PC-9 (cell line): ENCODE data around the gene MITF. TPM values are rescaled to one million over a fixed set of nuclear protein-coding genes. Genes with fewer than 3 reads are reported as not detected.

Experiments
- BruUV-seq: library from RNA; stranded (reverse); fragments of 400-500 nt; replicated peaks from 2 replicates; lab custom pipeline; 2021; lab: Mats Ljungman, UMichigan
- CTCF ChIA-PET: fragments of 300-600 bp; sonication (Branson Sonifier 250); formaldehyde crosslinking; loops from one replicate; lab custom pipeline; 2022; ENCODE audit warnings: antibody characterized with exemption; lab: Charles Lee
- POLR2A ChIA-PET: fragments of 300-600 bp; sonication (Branson Sonifier 250); formaldehyde crosslinking; loops from one replicate; lab custom pipeline; 2022; ENCODE audit warnings: antibody characterized with exemption; ENCODE audit not compliant: unreplicated experiment; lab: Charles Lee
- DNase-seq, 2 experiments: peaks; one replicate each; pipeline versions ENCODE4 v3.0.0 to v3.0.0-alpha.2; 2015 to 2022; ENCODE audit warnings: mixed read lengths in 1 of 2
- H2AFZ ChIP-seq: fragments of 200-600 bp; sonication (generic); 2 replicates; pipeline ENCODE4 v1.8.1; 2017; ENCODE audit warnings: antibody characterized with exemption
- H3F3A ChIP-seq: fragments of 200-600 bp; sonication (generic); 2 replicates; pipeline ENCODE4 v1.8.1; 2017; ENCODE audit warnings: antibody characterized with exemption, mild to moderate bottlenecking, low read depth; ENCODE audit not compliant: insufficient read depth
- H3K27ac ChIP-seq: fragments of 200-600 bp; sonication (generic); 2 replicates; pipeline ENCODE4 v1.6.1; 2016; ENCODE audit warnings: mixed run types
- H3K27me3 ChIP-seq: fragments of 200-600 bp; sonication (generic); 2 replicates; pipeline ENCODE4 v1.6.1; 2016; ENCODE audit warnings: low read depth, mixed run types; ENCODE audit not compliant: insufficient read depth
- H3K36me3 ChIP-seq: fragments of 200-600 bp; sonication (generic); 2 replicates; pipeline ENCODE4 v1.6.1; 2016; ENCODE audit warnings: low read depth, mixed run types
- H3K4me1 ChIP-seq: fragments of 200-600 bp; sonication (generic); replicated peaks from 2 replicates; pipeline ENCODE4 v1.6.1; 2016; ENCODE audit warnings: mixed run types; ENCODE audit not compliant: insufficient read depth
- H3K4me2 ChIP-seq: fragments of 200-600 bp; sonication (generic); 2 replicates; pipeline ENCODE4 v1.6.1; 2017; ENCODE audit warnings: mixed run types
- H3K4me3 ChIP-seq: fragments of 200-600 bp; sonication (generic); 2 replicates; pipeline ENCODE4 v1.6.1; 2016; ENCODE audit warnings: mixed run types
- H3K79me2 ChIP-seq: fragments of 200-600 bp; sonication (generic); 2 replicates; pipeline ENCODE4 v1.6.1; 2017; ENCODE audit warnings: low read depth, mixed run types
- H3K9me2 ChIP-seq: fragments of 200-600 bp; sonication (generic); 2 replicates; pipeline ENCODE4 v1.8.1; 2017; ENCODE audit warnings: mild to moderate bottlenecking; ENCODE audit not compliant: insufficient read depth
- H3K9me3 ChIP-seq: fragments of 200-600 bp; sonication (generic); 2 replicates; pipeline ENCODE4 v1.8.1; 2016; ENCODE audit warnings: low read depth; ENCODE audit not compliant: insufficient read depth
- H4K20me1 ChIP-seq: fragments of 200-600 bp; sonication (generic); 2 replicates; pipeline ENCODE4 v1.8.1; 2017; ENCODE audit not compliant: insufficient read depth
- CTCF ChIP-seq: fragments of 200-600 bp; sonication (generic); conservative IDR thresholded peaks from 2 replicates; pipeline ENCODE4 v1.6.1; 2017; ENCODE audit warnings: mixed run types, antibody characterized with exemption, mild to moderate bottlenecking, moderate library complexity
- EZH2 ChIP-seq: fragments of 200-600 bp; sonication (generic); IDR thresholded peaks from 2 replicates; pipeline ENCODE4 v1.8.0; 2017; ENCODE audit warnings: antibody characterized with exemption, low read depth
- intact Hi-C: fragments of 100-400 bp; cut with micrococcal nuclease; formaldehyde crosslinking; loops from one replicate; pipeline ENCODE4 v1.10.0; 2022; ENCODE audit not compliant: unreplicated experiment
- total RNA-seq: library from RNA; stranded (reverse); gene quantifications from 2 replicates; pipeline ENCODE4 v1.2.3, GENCODE V29; 2021

Gene MITF
- total RNA-seq, 1 experiment from 2014 or later: 15.5 TPM

DNA sequence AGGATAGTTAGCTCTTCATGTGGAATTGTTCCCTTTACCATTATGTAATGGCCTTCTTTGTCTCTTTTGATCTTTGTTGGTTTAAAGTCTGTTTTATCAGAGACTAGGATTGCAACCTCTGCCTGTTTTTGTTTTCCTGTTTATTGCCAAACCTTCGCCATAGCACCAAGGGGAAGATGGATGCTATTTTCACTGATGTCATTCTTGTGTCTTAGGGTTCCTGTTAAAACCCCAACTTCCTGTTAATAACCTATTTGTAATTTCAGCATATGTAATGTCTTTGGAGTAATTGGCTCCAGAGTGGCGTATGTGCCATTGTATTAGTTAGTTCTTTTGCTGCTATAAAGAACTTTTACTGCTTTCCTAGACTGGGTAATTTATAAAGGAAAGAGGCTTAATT, 271.1 kb downstream of the MITF start:
- no peak for DNase-seq
- no peaks in the 10 kb centered on the region for H3K9me2 ChIP-seq
- TF ChIP-seq EZH2 (no peak), CTCF (no peak)
- H3K27me3 ChIP-seq: peaks cover 11% of the 10 kb centered on the region
- no peaks in the 10 kb centered on the region for H3F3A ChIP-seq
- no peak overlapping the region for H3K27ac ChIP-seq
- no peak overlapping the region for H2AFZ ChIP-seq
- intact Hi-C loops: no loop called here
- no peak overlapping the region for H3K4me2 ChIP-seq
- H3K9me3 ChIP-seq: no peaks in the 10 kb centered on the region
- no peaks in the 10 kb centered on the region for H3K36me3 ChIP-seq
- H3K4me3 ChIP-seq: no peak overlapping the region
- POLR2A ChIA-PET: no interaction called here
- CTCF ChIA-PET: no interaction called here
- no peaks in the 10 kb centered on the region for H3K4me1 ChIP-seq
- no peaks in the 10 kb centered on the region for H3K79me2 ChIP-seq
- no TSS peak for BruUV-seq
- no peaks in the 10 kb centered on the region for H4K20me1 ChIP-seq

GRCh38 chr3:70011582-70011981, 272.3 kb downstream of the MITF start:
- Histone ChIP-seq H3K4me2 (no peak overlapping the region), H3K79me2 (no peaks in the 10 kb centered on the region), H3K4me1 (no peaks in the 10 kb centered on the region), H3K9me2 (no peaks in the 10 kb centered on the region), H4K20me1 (no peaks in the 10 kb centered on the region), H3K36me3 (no peaks in the 10 kb centered on the region), H3K9me3 (no peaks in the 10 kb centered on the region), H2AFZ (no peak overlapping the region), H3K27me3 (peaks cover 11% of the 10 kb centered on the region), H3F3A (no peaks in the 10 kb centered on the region), H3K27ac (no peak overlapping the region), H3K4me3 (no peak overlapping the region)
- TF ChIP-seq CTCF (no peak), EZH2 (no peak)
- no peak for DNase-seq
- ChIA-PET POLR2A (no interaction called here), CTCF (no interaction called here)
- intact Hi-C loops: no loop called here
- BruUV-seq: no TSS peak
